Measurements from ENCODE around the gene HDAC4. TPM values are rescaled to one million over a fixed set of nuclear protein-coding genes. Genes with fewer than 3 reads are reported as not detected.
A peak's percentile ranks its signal among the peaks of the same experiment; 100 is the strongest.

The HDAC4 gene
- total RNA-seq, 1 experiment from 2014 or later: 32.0 TPM

DNA sequence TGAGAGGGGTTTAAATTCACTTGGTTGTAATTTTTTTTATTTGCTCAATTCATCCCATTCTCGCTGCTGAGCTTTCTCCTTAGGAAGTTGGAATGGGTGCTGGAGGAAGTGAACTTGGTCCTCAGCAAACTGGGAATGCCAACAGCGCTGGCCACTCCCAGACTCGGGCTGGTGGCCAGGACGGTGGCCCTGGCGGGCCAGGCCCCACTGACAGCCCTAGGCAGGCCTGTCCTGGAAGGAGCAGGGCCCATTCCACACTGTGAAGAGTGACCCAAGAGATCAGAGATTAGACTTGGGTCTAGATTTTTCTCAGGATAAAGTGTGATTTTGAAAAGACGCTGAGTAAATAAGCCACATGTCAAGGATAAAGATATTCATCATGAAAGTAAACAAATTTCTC lies 132.7 kb downstream of the HDAC4 start:
- Histone ChIP-seq H2BK5ac (ENCODE audit: insufficient read length, low read length) (no peak overlapping the region), H2AK5ac (ENCODE audit: insufficient read length, low read length) (no peak overlapping the region), H3K4me2 (ENCODE audit: insufficient read depth, insufficient read length, low read length) (no peak overlapping the region), H3K79me1 (ENCODE audit: insufficient read depth, low read depth, low read length, poor library complexity, severe bottlenecking) (peaks cover 6% of the 10 kb centered on the region), H4K5ac (ENCODE audit: insufficient read length, low read depth, low read length) (no peak overlapping the region), H3K9ac (ENCODE audit: extremely low read depth, insufficient read length, low read length) (no peak overlapping the region), H4K20me1 (ENCODE audit: control insufficient read depth, insufficient read depth, insufficient read length) (no peaks in the 10 kb centered on the region), H2BK120ac (ENCODE audit: low read depth, low read length, poor library complexity, severe bottlenecking) (no peak overlapping the region), H2AFZ (ENCODE audit: low read length) (no peak overlapping the region), H2BK15ac (ENCODE audit: low read depth, low read length) (no peak overlapping the region), H2BK20ac (ENCODE audit: low read depth, low read length, poor library complexity, severe bottlenecking) (no peak overlapping the region), H2BK12ac (ENCODE audit: insufficient read length, low read depth, low read length) (no peak overlapping the region), H3K14ac (ENCODE audit: insufficient read depth, low read length) (no peak overlapping the region), H3K79me2 (ENCODE audit: insufficient read depth, low read length) (peaks cover 11% of the 10 kb centered on the region; the same call in 1 of the 2 replicates), H3K9me3 (ENCODE audit: control insufficient read depth, low read depth, low read length) (no peaks in the 10 kb centered on the region), H3K4me1 (ENCODE audit: insufficient read depth, low read length) (peaks cover 6% of the 10 kb centered on the region; the same call in 1 of the 2 replicates), H3K4ac (ENCODE audit: low read depth, low read length) (no peak overlapping the region), H3K56ac (ENCODE audit: insufficient read length, low read depth, low read length) (no peak overlapping the region), H4K91ac (ENCODE audit: insufficient read length, low read depth, low read length) (no peak overlapping the region), H3K23ac (ENCODE audit: insufficient read length, low read depth, low read length) (no peak overlapping the region), H3K27ac (ENCODE audit: insufficient read length, low read depth, low read length) (no peak overlapping the region), H3K18ac (ENCODE audit: insufficient read length, low read depth, low read length) (no peak overlapping the region), H3K23me2 (ENCODE audit: insufficient read length, low read depth, low read length, poor library complexity, severe bottlenecking) (no peaks in the 10 kb centered on the region), H3T11ph (ENCODE audit: low read length) (no peak overlapping the region), H3K27me3 (ENCODE audit: insufficient read depth, low read length) (no peaks in the 10 kb centered on the region; the same call in 1 of the 2 replicates), H4K8ac (replicated peaks; ENCODE audit: insufficient read length, low read depth, low read length) (no peak overlapping the region)
- H3K27me3 Mint-ChIP-seq (ENCODE audit: low read depth): no peaks in the 10 kb centered on the region
- H3K36me3 Mint-ChIP-seq (ENCODE audit: insufficient read depth in 1 of 3, low read depth in 3 of 3): no peaks in the 10 kb centered on the region; a peak in 1 of 7 replicates
- no peak overlapping the region for H3K4me3 Mint-ChIP-seq
- no peaks in the 10 kb centered on the region for H3K9me3 Mint-ChIP-seq
- H3K4me1 Mint-ChIP-seq: peaks cover 62 to 73% of the 10 kb centered on the region in 2 experiments
- no peak for TF ChIP-seq CTCF (conservative IDR thresholded peaks at IDR 0.05)
- H3K27ac Mint-ChIP-seq: peak overlapping the region in 2 of 3 experiments; percentile 40 to 71; a peak in 2 of 7 replicates
- WGBS (ENCODE audit: extremely low coverage, insufficient read length, low lambda C conversion rate): no CpG with 5 or more reads among the region's 6 CpGs
- no peak for DNase-seq
